ENCODE data around the gene LENG8. TPM values are rescaled to one million over a fixed set of nuclear protein-coding genes. Genes with fewer than 3 reads are reported as not detected.
"Not testable (repeated sequence)": the region's sequence is repeated elsewhere in the genome, so short reads cannot be mapped to it uniquely, and the experiment has no call there.

Gene LENG8
- total RNA-seq, 1 experiment from 2014 or later = 238 TPM

DNA sequence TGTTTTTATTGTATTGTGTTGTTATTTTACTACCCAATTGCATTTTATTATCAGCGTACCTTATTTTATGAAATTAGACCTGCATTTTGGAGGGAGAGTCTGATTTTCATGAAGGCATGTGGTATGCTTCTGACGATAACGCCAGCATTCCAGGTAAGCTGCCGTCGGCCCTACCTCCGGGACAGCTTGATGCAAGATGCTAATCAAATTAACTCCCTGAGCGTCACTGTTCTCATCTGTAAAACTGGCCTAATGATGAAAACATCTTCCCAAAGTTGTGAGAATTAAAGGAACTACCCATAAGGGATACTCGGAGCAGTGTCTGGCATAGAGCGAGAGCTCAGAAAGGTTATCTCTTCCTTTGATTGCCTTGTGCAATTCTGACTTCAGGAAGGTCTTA, 40.8 kb downstream of the LENG8 start:
- no peaks in the 10 kb centered on the region for H3K4me1 Mint-ChIP-seq (ENCODE audit: insufficient read depth, unreplicated experiment)
- TF ChIP-seq, protein P1, sequence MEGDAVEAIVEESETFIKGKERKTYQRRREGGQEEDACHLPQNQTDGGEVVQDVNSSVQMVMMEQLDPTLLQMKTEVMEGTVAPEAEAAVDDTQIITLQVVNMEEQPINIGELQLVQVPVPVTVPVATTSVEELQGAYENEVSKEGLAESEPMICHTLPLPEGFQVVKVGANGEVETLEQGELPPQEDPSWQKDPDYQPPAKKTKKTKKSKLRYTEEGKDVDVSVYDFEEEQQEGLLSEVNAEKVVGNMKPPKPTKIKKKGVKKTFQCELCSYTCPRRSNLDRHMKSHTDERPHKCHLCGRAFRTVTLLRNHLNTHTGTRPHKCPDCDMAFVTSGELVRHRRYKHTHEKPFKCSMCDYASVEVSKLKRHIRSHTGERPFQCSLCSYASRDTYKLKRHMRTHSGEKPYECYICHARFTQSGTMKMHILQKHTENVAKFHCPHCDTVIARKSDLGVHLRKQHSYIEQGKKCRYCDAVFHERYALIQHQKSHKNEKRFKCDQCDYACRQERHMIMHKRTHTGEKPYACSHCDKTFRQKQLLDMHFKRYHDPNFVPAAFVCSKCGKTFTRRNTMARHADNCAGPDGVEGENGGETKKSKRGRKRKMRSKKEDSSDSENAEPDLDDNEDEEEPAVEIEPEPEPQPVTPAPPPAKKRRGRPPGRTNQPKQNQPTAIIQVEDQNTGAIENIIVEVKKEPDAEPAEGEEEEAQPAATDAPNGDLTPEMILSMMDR (IDR thresholded peaks at IDR 0.05; ENCODE audit: unreplicated experiment) = no peak
- peaks cover 8% of the 10 kb centered on the region for H3K9me3 Mint-ChIP-seq (ENCODE audit: unreplicated experiment)
- no peak for DNase-seq (ENCODE audit: unreplicated experiment)
- no peak overlapping the region for H3K4me3 Mint-ChIP-seq (ENCODE audit: unreplicated experiment)
- POLR2A ChIA-PET = no interaction called here
- intact Hi-C loops (cut with micrococcal nuclease) = no loop called here
- BruUV-seq (replicated peaks) = no TSS peak
- no peaks in the 10 kb centered on the region for H3K36me3 Mint-ChIP-seq (ENCODE audit: insufficient read depth, unreplicated experiment)
- CTCF ChIA-PET = interaction anchor here (1.3 kb wide), 1 partner anchor 9 kb away, joined by 6 read pairs; no protein-coding TSS in a partner anchor
- H3K27ac Mint-ChIP-seq (ENCODE audit: low read depth, unreplicated experiment) = no peak overlapping the region
- H3K27me3 Mint-ChIP-seq (ENCODE audit: insufficient read depth, unreplicated experiment) = peaks cover 27% of the 10 kb centered on the region

DNA sequence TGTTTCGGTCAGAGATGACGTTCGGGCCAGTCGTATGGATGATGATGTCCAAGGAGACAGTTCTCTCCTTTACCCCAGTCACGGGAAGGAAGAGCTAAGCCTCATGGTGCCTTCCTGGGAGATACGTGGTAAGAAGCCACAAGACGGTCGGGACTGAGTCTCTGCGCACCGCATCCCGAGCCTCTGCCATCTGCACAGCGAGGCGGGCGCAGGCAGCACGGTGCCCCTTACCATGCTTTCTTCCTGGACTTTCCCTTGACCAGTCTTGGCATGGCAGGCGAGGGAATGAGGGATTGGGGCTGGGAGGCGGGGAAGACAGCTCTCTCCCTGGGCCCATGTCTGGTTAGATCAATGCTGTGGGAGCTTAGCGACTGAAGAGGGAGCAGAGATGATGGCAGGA, 43.6 kb downstream of the LENG8 start:
- no peak for DNase-seq (ENCODE audit: unreplicated experiment)
- no peaks in the 10 kb centered on the region for H3K36me3 Mint-ChIP-seq (ENCODE audit: insufficient read depth, unreplicated experiment)
- CTCF ChIA-PET = no interaction called here

DNA sequence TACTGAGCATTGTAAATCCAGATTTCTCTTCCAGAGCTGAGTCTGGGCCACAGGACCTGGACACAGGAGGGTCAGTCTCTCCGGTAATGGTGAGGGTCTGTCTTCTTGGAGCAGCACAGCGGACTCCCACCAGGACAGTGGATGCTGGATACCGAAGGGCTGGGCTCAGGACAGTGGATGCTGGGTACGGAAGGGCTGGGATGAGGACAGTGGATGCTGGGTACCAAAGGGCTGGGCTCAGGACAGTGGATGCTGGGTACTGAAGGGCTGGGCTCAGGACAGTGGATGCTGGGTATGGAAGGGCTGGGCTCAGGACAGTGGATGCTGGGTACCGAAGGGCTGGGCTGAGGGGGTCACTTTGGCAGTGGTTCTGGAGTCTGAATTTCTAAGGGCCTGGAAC, 44.1 kb downstream of the LENG8 start:
- intact Hi-C loops (cut with micrococcal nuclease); POLR2A ChIA-PET; BruUV-seq (replicated peaks); H3K4me1 Mint-ChIP-seq (ENCODE audit: insufficient read depth, unreplicated experiment); H3K4me3 Mint-ChIP-seq (ENCODE audit: unreplicated experiment); H3K27ac Mint-ChIP-seq (ENCODE audit: low read depth, unreplicated experiment); DNase-seq (ENCODE audit: unreplicated experiment); H3K36me3 Mint-ChIP-seq (ENCODE audit: insufficient read depth, unreplicated experiment): not testable (repeated sequence)
- Mint-ChIP-seq H3K27me3 (ENCODE audit: insufficient read depth, unreplicated experiment) (peaks cover 11% of the 10 kb centered on the region), H3K9me3 (ENCODE audit: unreplicated experiment) (peaks cover 15% of the 10 kb centered on the region)
- CTCF ChIA-PET = interaction anchor here (0.5 kb wide), 1 partner anchor 45 kb away, joined by 3 read pairs; no protein-coding TSS in a partner anchor

More for the DNA sequence above, 43.6 kb downstream of the LENG8 start:
- BruUV-seq (replicated peaks) = no TSS peak
- intact Hi-C loops (cut with micrococcal nuclease) = no loop called here
- H3K9me3 Mint-ChIP-seq (ENCODE audit: unreplicated experiment) = peaks cover 15% of the 10 kb centered on the region
- no peak overlapping the region for H3K4me3 Mint-ChIP-seq (ENCODE audit: unreplicated experiment)
- no peaks in the 10 kb centered on the region for H3K4me1 Mint-ChIP-seq (ENCODE audit: insufficient read depth, unreplicated experiment)
- TF ChIP-seq, protein P1 (IDR thresholded peaks at IDR 0.05; ENCODE audit: unreplicated experiment) = no peak
- POLR2A ChIA-PET = no interaction called here
- no peak overlapping the region for H3K27ac Mint-ChIP-seq (ENCODE audit: low read depth, unreplicated experiment)
- H3K27me3 Mint-ChIP-seq (ENCODE audit: insufficient read depth, unreplicated experiment) = peaks cover 11% of the 10 kb centered on the region

DNA sequence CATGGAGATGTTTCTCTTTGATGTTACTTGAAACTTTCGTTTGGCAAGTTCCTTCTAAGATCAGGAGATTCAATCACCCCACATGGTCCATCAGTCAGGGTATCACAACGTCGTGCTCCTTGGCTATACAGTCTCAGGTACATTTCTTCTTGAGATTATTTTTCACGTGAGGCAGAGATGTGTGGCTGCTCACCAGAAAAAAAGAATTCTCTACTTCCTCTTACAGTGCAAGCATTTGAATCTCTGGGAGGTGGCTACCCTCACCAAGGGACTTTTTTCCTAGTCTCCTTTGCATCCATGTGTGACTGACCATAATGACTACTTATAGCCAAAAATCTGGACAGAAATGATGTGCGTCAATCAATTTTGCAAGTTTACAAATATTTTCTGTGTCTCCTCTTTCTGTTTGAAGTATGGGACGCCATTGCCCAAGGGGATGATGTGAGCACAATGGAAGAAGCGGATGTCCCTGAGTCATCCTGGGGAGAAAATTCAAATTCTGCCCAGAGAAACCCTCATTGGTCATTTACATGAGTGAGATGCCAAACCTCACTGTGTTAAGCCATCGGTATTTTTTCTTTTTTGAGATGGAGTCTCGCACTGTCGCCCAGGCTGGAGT, 45.1 kb downstream of the LENG8 start:
- Mint-ChIP-seq H3K36me3 (ENCODE audit: insufficient read depth, unreplicated experiment) (no peaks in the 10 kb centered on the region), H3K4me3 (ENCODE audit: unreplicated experiment) (no peak overlapping the region), H3K9me3 (ENCODE audit: unreplicated experiment) (peaks cover 15% of the 10 kb centered on the region), H3K27ac (ENCODE audit: low read depth, unreplicated experiment) (no peak overlapping the region), H3K4me1 (ENCODE audit: insufficient read depth, unreplicated experiment) (no peaks in the 10 kb centered on the region), H3K27me3 (ENCODE audit: insufficient read depth, unreplicated experiment) (peaks cover 11% of the 10 kb centered on the region)
- no TSS peak for BruUV-seq (replicated peaks)
- TF ChIP-seq, protein P1 (IDR thresholded peaks at IDR 0.05; ENCODE audit: unreplicated experiment) = no peak
- POLR2A ChIA-PET = no interaction called here
- CTCF ChIA-PET = no interaction called here
- no peak for DNase-seq (ENCODE audit: unreplicated experiment)
- intact Hi-C loops (cut with micrococcal nuclease) = no loop called here

DNA sequence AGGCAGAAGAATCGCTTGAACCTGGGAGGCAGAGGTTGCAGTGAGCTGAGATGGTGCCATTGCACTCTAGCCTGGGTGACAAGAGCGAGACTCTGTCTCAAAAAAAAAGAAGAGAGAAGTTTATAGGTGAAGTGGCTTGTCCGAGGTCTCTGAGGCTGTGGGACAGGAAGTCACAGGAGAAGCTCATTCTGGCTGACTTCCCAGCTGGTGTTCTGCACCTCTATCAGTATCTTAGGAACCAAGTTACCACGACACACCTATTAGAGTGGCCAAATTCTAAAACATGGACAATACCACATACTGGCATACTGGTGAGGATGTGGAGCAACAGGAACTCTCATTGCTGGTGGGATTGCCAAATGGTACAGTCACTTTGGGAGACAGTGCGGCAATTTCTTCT, 46.3 kb downstream of the LENG8 start:
- Mint-ChIP-seq H3K27me3 (ENCODE audit: insufficient read depth, unreplicated experiment) (peaks cover 11% of the 10 kb centered on the region), H3K9me3 (ENCODE audit: unreplicated experiment) (peaks cover 15% of the 10 kb centered on the region)
- H3K4me1 Mint-ChIP-seq (ENCODE audit: insufficient read depth, unreplicated experiment); H3K4me3 Mint-ChIP-seq (ENCODE audit: unreplicated experiment); H3K27ac Mint-ChIP-seq (ENCODE audit: low read depth, unreplicated experiment); DNase-seq (ENCODE audit: unreplicated experiment); H3K36me3 Mint-ChIP-seq (ENCODE audit: insufficient read depth, unreplicated experiment); intact Hi-C loops (cut with micrococcal nuclease); BruUV-seq (replicated peaks): not testable (repeated sequence)
- ChIA-PET CTCF (interaction anchor here (0.6 to 1.4 kb wide), 2 partner anchors 11 to 14 kb away, joined by 3 to 8 read pairs; no protein-coding TSS in a partner anchor), POLR2A (interaction anchor here (0.6 kb wide), 1 partner anchor 47 kb away, joined by 3 read pairs; the partner anchor contains the start of gene LENG8)

DNA sequence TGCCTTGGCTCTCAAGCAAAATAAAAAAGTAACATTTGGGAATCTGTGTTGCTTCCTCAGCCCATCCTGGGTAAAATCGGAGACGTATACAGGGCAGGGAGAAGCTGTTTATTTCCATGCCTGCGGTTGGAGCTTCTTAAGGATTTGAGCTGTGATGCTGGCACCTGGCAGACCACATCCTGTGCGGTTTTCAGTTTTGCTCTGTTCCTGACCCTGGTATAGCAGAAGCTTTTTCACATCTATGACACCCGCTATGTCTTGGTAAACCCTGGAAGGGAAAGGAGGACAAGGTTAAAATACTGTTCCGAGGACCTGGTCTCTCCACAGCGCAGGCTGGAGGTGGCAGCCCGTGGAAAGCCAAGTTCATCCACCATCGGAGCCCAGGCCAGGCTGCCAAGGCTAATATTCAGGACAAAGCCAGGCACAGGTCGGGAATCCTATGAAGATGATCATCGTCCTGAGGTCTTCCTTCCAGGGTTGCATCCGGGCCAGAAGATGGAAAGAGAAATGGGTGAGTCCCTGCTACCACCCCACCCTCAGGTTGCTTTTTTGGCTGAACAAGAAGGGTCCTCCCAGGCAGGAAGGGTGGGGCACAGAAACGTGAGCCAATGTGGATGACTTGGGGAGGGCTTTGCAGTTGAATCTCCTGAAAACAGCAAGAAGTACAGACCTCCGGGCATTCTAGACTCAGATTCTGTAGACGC, 48.9 kb downstream of the LENG8 start:
- POLR2A ChIA-PET; H3K9me3 Mint-ChIP-seq (ENCODE audit: unreplicated experiment): not testable (repeated sequence)

DNA sequence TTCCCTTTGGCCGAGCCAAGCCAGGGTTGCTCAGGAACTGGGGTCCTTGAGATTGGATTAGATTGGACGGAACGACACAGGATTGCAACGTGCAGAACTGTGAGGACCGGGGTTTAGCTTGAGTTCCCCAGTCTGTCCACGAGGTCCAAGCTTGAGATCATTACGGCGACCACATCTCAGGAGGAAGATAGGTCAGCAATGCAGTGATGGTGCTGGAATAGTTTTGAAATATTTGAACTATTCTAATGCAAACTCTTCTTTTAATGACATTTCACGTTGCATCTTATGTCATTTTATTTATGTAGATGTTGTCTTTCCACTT, 49.4 kb downstream of the LENG8 start:
- H3K27me3 Mint-ChIP-seq (ENCODE audit: insufficient read depth, unreplicated experiment); DNase-seq (ENCODE audit: unreplicated experiment); BruUV-seq (replicated peaks); H3K4me3 Mint-ChIP-seq (ENCODE audit: unreplicated experiment); POLR2A ChIA-PET; intact Hi-C loops (cut with micrococcal nuclease); CTCF ChIA-PET; H3K36me3 Mint-ChIP-seq (ENCODE audit: insufficient read depth, unreplicated experiment); H3K4me1 Mint-ChIP-seq (ENCODE audit: insufficient read depth, unreplicated experiment); H3K9me3 Mint-ChIP-seq (ENCODE audit: unreplicated experiment); H3K27ac Mint-ChIP-seq (ENCODE audit: low read depth, unreplicated experiment): not testable (repeated sequence)

More for the DNA sequence above, 48.9 kb downstream of the LENG8 start:
- H3K36me3 Mint-ChIP-seq (ENCODE audit: insufficient read depth, unreplicated experiment); H3K27me3 Mint-ChIP-seq (ENCODE audit: insufficient read depth, unreplicated experiment); H3K27ac Mint-ChIP-seq (ENCODE audit: low read depth, unreplicated experiment); H3K4me3 Mint-ChIP-seq (ENCODE audit: unreplicated experiment); BruUV-seq (replicated peaks); H3K4me1 Mint-ChIP-seq (ENCODE audit: insufficient read depth, unreplicated experiment); intact Hi-C loops (cut with micrococcal nuclease); DNase-seq (ENCODE audit: unreplicated experiment): not testable (repeated sequence)
- CTCF ChIA-PET = interaction anchor here (1.0 kb wide), 1 partner anchor 19 kb away, joined by 4 read pairs; no protein-coding TSS in a partner anchor

Measured in MCF 10A (cell line).